HepG2 (cell line): ENCODE measurements around the gene ZNF644. TPM values are rescaled to one million over a fixed set of nuclear protein-coding genes. Genes with fewer than 3 reads are reported as not detected.

Experiments
- AHR ChIP-seq: IDR thresholded peaks from 2 replicates; pipeline ENCODE4 v1.6.1; 2018; ENCODE audit warnings: missing genetic modification reagents, missing compliant biosample characterization
- ISL2 ChIP-seq: sonication (generic); formaldehyde crosslinking; IDR thresholded peaks from 2 replicates; pipeline ENCODE4 v1.5.0; 2020; ENCODE audit warnings: missing genetic modification reagents
- JUNB ChIP-seq: sonication (generic); formaldehyde crosslinking; IDR thresholded peaks from 2 replicates; pipeline ENCODE4 v1.8.0; 2022; ENCODE audit warnings: missing genetic modification reagents, mild to moderate bottlenecking, borderline replicate concordance
- KLF13 ChIP-seq: sonication (generic); formaldehyde crosslinking; IDR thresholded peaks from 2 replicates; pipeline ENCODE4 v1.4.0; 2020; ENCODE audit warnings: mild to moderate bottlenecking, missing genetic modification reagents
- KLF9 ChIP-seq: IDR thresholded peaks from 2 replicates; pipeline ENCODE4 v1.6.1; 2016; ENCODE audit warnings: low read depth
- MAFK ChIP-seq, 2 experiments: IDR thresholded peaks in 1 of 2; conservative IDR thresholded peaks in 1 of 2; 2 replicates each; pipeline ENCODE4 v1.6.1; 2011; ENCODE audit warnings: improper control_type of control experiment in 2 of 2, low read length in 2 of 2
- MED8 ChIP-seq: sonication (generic); formaldehyde crosslinking; IDR thresholded peaks from 2 replicates; pipeline ENCODE4 v1.8.1; 2023; ENCODE audit warnings: mild to moderate bottlenecking, missing genetic modification reagents; ENCODE audit not compliant: insufficient replicate concordance
- SP2 ChIP-seq: sonication (generic); formaldehyde crosslinking; IDR thresholded peaks from 2 replicates; pipeline ENCODE4 v1.5.1; 2020; ENCODE audit warnings: mild to moderate bottlenecking, missing genetic modification reagents
- ZFP90 ChIP-seq: sonication (generic); formaldehyde crosslinking; IDR thresholded peaks from 2 replicates; pipeline ENCODE4 v1.8.0; 2022; ENCODE audit warnings: missing genetic modification reagents, mild to moderate bottlenecking, inconsistent platforms, borderline replicate concordance
- ZNF546 ChIP-seq: sonication (generic); formaldehyde crosslinking; conservative IDR thresholded peaks from 2 replicates; pipeline ENCODE4 v1.8.1; 2023; ENCODE audit warnings: mild to moderate bottlenecking, missing genetic modification reagents
- ZNF572 ChIP-seq: sonication (generic); formaldehyde crosslinking; IDR thresholded peaks from 2 replicates; pipeline ENCODE4 v1.5.1; 2020; ENCODE audit warnings: mild to moderate bottlenecking, missing genetic modification reagents
- ZNF768 ChIP-seq: sonication (generic); formaldehyde crosslinking; IDR thresholded peaks from 2 replicates; pipeline ENCODE4 v1.4.0; 2020; ENCODE audit warnings: missing genetic modification reagents
- polyA plus RNA-seq, 8 experiments: library from polyadenylated mRNA; depleted of rRNA in 3 of 8; stranded (reverse) in 7 of 8; unstranded in 1 of 8; fragments of >200 nt; fragmentation: Illumina TruSeq in 4 of 8; extraction: Trizol in 4 of 8; gene quantifications; 2 replicates each; pipeline versions ENCODE4 v1.2.1 to v1.2.3, GENCODE V29; 2011 to 2016; ENCODE audit warnings: low read depth in 4 of 8, missing spikeins in 1 of 8, mixed read lengths in 1 of 8; ENCODE audit not compliant: insufficient read depth in 1 of 8
- total RNA-seq, 5 experiments: library from RNA; depleted of rRNA; stranded (reverse); fragments of >200 nt; fragmentation: Illumina TruSeq; extraction: Trizol; gene quantifications; 2 replicates each; pipeline ENCODE4 v1.2.3, GENCODE V29; 2016; ENCODE audit warnings: low read depth in 1 of 5
- TF ChIP-seq, protein P1 (sequence below): sonication (generic); formaldehyde crosslinking; IDR thresholded peaks from 2 replicates; pipeline ENCODE4 v1.4.0; 2020; ENCODE audit warnings: low read depth, missing genetic modification reagents
- TF ChIP-seq, protein P2 (sequence below): sonication (generic); formaldehyde crosslinking; IDR thresholded peaks from 2 replicates; pipeline ENCODE4 v1.5.0; 2020; ENCODE audit warnings: missing genetic modification reagents, mild to moderate bottlenecking, borderline replicate concordance
- TF ChIP-seq, protein P3 (sequence below): sonication (generic); formaldehyde crosslinking; IDR thresholded peaks from 2 replicates; pipeline ENCODE4 v1.5.0; 2020; ENCODE audit warnings: mild to moderate bottlenecking, low read depth, missing genetic modification reagents, borderline replicate concordance
- TF ChIP-seq, protein P4 (sequence below): sonication (generic); formaldehyde crosslinking; IDR thresholded peaks from 2 replicates; pipeline ENCODE4 v1.5.0; 2020; ENCODE audit warnings: mild to moderate bottlenecking, missing genetic modification reagents
- TF ChIP-seq, protein P5 (sequence below): sonication (generic); formaldehyde crosslinking; IDR thresholded peaks from 2 replicates; pipeline ENCODE4 v1.4.0; 2020; ENCODE audit warnings: missing genetic modification reagents
- TF ChIP-seq, protein P6 (sequence below): sonication (generic); formaldehyde crosslinking; IDR thresholded peaks from 2 replicates; pipeline ENCODE4 v1.9.0; 2021; ENCODE audit warnings: missing genetic modification reagents, mild to moderate bottlenecking, borderline replicate concordance

The ZNF644 gene
- total and polyA plus RNA-seq, 2 of the 13 experiments (the other 11 are each of a cell fraction or from before 2014, with no cell fraction given) = 17.7 to 51.7 TPM

DNA sequence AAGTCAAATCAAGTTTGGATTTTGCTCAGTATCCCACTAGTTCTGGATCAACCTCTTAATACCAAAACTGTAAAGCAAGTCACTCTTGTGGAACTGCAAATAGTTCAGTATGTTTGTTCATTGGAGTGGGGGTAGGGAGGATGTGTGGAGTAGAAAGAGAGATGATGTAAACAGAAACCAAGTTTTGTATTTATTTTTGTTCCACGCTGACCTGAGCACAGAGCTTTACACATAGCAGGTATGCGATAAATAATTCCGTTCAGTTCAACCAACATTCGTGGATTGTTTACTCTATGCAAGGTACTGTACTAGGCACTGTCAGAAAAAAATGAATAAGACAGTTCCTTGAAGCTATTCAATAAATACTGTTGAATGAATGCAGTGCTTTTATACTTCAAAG, 4.5 kb upstream of the ZNF644 start (continued):
- TF ChIP-seq, protein P1, sequence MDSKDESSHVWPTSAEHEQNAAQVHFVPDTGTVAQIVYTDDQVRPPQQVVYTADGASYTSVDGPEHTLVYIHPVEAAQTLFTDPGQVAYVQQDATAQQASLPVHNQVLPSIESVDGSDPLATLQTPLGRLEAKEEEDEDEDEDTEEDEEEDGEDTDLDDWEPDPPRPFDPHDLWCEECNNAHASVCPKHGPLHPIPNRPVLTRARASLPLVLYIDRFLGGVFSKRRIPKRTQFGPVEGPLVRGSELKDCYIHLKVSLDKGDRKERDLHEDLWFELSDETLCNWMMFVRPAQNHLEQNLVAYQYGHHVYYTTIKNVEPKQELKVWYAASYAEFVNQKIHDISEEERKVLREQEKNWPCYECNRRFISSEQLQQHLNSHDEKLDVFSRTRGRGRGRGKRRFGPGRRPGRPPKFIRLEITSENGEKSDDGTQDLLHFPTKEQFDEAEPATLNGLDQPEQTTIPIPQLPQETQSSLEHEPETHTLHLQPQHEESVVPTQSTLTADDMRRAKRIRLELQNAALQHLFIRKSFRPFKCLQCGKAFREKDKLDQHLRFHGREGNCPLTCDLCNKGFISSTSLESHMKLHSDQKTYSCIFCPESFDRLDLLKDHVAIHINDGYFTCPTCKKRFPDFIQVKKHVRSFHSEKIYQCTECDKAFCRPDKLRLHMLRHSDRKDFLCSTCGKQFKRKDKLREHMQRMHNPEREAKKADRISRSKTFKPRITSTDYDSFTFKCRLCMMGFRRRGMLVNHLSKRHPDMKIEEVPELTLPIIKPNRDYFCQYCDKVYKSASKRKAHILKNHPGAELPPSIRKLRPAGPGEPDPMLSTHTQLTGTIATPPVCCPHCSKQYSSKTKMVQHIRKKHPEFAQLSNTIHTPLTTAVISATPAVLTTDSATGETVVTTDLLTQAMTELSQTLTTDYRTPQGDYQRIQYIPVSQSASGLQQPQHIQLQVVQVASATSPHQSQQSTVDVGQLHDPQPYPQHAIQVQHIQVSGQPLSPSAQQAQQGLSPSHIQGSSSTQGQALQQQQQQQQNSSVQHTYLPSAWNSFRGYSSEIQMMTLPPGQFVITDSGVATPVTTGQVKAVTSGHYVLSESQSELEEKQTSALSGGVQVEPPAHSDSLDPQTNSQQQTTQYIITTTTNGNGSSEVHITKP (CRISPR knock-in tag) = peak; percentile 31; the same call in 1 of the 2 replicates
- TF ChIP-seq MED8 (CRISPR knock-in tag) (no peak), AHR (CRISPR knock-in tag) (no peak), ISL2 (CRISPR knock-in tag) (no peak), MAFK (conservative IDR thresholded peaks at IDR 0.05 in 1 of 2, IDR thresholded peaks at IDR 0.05 in 1 of 2; ENCODE audit: low read length in 2 of 2) (no peak), ZFP90 (CRISPR knock-in tag) (no peak), JUNB (no peak), ZNF572 (no peak), KLF9 (CRISPR knock-in tag) (no peak), SP2 (CRISPR knock-in tag) (no peak), ZNF768 (CRISPR knock-in tag) (no peak), ZNF546 (CRISPR knock-in tag) (no peak), KLF13 (no peak)
- TF ChIP-seq, protein P2, sequence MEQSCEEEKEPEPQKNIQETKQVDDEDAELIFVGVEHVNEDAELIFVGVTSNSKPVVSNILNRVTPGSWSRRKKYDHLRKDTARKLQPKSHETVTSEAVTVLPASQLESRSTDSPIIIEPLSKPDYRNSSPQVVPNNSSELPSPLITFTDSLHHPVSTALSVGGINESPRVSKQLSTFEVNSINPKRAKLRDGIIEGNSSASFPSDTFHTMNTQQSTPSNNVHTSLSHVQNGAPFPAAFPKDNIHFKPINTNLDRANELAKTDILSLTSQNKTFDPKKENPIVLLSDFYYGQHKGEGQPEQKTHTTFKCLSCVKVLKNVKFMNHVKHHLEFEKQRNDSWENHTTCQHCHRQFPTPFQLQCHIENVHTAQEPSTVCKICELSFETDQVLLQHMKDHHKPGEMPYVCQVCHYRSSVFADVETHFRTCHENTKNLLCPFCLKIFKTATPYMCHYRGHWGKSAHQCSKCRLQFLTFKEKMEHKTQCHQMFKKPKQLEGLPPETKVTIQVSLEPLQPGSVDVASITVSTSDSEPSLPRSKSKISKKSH = no peak
- TF ChIP-seq, protein P3, sequence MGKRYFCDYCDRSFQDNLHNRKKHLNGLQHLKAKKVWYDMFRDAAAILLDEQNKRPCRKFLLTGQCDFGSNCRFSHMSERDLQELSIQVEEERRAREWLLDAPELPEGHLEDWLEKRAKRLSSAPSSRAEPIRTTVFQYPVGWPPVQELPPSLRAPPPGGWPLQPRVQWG (CRISPR knock-in tag) = no peak
- TF ChIP-seq, protein P4, sequence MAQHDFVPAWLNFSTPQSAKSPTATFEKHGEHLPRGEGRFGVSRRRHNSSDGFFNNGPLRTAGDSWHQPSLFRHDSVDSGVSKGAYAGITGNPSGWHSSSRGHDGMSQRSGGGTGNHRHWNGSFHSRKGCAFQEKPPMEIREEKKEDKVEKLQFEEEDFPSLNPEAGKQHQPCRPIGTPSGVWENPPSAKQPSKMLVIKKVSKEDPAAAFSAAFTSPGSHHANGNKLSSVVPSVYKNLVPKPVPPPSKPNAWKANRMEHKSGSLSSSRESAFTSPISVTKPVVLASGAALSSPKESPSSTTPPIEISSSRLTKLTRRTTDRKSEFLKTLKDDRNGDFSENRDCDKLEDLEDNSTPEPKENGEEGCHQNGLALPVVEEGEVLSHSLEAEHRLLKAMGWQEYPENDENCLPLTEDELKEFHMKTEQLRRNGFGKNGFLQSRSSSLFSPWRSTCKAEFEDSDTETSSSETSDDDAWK (CRISPR knock-in tag) = no peak
- TF ChIP-seq, protein P5, sequence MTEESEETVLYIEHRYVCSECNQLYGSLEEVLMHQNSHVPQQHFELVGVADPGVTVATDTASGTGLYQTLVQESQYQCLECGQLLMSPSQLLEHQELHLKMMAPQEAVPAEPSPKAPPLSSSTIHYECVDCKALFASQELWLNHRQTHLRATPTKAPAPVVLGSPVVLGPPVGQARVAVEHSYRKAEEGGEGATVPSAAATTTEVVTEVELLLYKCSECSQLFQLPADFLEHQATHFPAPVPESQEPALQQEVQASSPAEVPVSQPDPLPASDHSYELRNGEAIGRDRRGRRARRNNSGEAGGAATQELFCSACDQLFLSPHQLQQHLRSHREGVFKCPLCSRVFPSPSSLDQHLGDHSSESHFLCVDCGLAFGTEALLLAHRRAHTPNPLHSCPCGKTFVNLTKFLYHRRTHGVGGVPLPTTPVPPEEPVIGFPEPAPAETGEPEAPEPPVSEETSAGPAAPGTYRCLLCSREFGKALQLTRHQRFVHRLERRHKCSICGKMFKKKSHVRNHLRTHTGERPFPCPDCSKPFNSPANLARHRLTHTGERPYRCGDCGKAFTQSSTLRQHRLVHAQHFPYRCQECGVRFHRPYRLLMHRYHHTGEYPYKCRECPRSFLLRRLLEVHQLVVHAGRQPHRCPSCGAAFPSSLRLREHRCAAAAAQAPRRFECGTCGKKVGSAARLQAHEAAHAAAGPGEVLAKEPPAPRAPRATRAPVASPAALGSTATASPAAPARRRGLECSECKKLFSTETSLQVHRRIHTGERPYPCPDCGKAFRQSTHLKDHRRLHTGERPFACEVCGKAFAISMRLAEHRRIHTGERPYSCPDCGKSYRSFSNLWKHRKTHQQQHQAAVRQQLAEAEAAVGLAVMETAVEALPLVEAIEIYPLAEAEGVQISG = no peak
- TF ChIP-seq, protein P6, sequence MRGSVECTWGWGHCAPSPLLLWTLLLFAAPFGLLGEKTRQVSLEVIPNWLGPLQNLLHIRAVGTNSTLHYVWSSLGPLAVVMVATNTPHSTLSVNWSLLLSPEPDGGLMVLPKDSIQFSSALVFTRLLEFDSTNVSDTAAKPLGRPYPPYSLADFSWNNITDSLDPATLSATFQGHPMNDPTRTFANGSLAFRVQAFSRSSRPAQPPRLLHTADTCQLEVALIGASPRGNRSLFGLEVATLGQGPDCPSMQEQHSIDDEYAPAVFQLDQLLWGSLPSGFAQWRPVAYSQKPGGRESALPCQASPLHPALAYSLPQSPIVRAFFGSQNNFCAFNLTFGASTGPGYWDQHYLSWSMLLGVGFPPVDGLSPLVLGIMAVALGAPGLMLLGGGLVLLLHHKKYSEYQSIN (CRISPR knock-in tag) = no peak
